ENCODE data around the gene SERPINB5.

GRCh38 chr18:63514888-63515678, 38.3 kb downstream of the SERPINB5 start:
- TF ChIP-seq, protein P1, sequence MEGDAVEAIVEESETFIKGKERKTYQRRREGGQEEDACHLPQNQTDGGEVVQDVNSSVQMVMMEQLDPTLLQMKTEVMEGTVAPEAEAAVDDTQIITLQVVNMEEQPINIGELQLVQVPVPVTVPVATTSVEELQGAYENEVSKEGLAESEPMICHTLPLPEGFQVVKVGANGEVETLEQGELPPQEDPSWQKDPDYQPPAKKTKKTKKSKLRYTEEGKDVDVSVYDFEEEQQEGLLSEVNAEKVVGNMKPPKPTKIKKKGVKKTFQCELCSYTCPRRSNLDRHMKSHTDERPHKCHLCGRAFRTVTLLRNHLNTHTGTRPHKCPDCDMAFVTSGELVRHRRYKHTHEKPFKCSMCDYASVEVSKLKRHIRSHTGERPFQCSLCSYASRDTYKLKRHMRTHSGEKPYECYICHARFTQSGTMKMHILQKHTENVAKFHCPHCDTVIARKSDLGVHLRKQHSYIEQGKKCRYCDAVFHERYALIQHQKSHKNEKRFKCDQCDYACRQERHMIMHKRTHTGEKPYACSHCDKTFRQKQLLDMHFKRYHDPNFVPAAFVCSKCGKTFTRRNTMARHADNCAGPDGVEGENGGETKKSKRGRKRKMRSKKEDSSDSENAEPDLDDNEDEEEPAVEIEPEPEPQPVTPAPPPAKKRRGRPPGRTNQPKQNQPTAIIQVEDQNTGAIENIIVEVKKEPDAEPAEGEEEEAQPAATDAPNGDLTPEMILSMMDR (IDR thresholded peaks at IDR 0.05; ENCODE audit: borderline replicate concordance, extremely low read depth, low read length, poor library complexity, severe bottlenecking): peak; percentile 4
- no peak for TF ChIP-seq EZH2 (IDR thresholded peaks at IDR 0.05; ENCODE audit: borderline replicate concordance, low read depth, low read length, severe bottlenecking)
